K562 (cell line): Measurements from ENCODE around the gene WBP1L. TPM values are rescaled to one million over a fixed set of nuclear protein-coding genes. Genes with fewer than 3 reads are reported as not detected.

Experiments
- GTF2A2 ChIP-seq: IDR thresholded peaks from 2 replicates; pipeline ENCODE4 v1.6.1; 2016; ENCODE audit warnings: mild to moderate bottlenecking, missing genetic modification characterization, missing compliant biosample characterization
- MBD1 ChIP-seq: fragments of 250-450 bp; sonication (Bioruptor Pico); IDR thresholded peaks from 2 replicates; pipeline ENCODE4 v1.8.0; 2022; ENCODE audit warnings: inconsistent platforms
- RERE ChIP-seq: sonication (generic); formaldehyde crosslinking; IDR thresholded peaks from 2 replicates; pipeline ENCODE4 v1.8.0; 2023; ENCODE audit warnings: missing genetic modification reagents, mild to moderate bottlenecking, borderline replicate concordance
- SMARCA4 ChIP-seq: fragments of 450-650 bp; IDR thresholded peaks from 2 replicates; pipeline ENCODE4 v1.6.1; 2016
- ZNF586 ChIP-seq: fragments of 450-650 bp; formaldehyde crosslinking; conservative IDR thresholded peaks from 2 replicates; pipeline ENCODE4 v1.4.0; 2020; ENCODE audit warnings: mild to moderate bottlenecking, moderate library complexity
- polyA plus RNA-seq, 8 experiments: library from polyadenylated mRNA; depleted of rRNA in 4 of 8; stranded (reverse) in 5 of 8; unstranded in 3 of 8; fragments of >200 nt; fragmentation: Nextera tagmentation in 2 of 8; fragmentation: Illumina TruSeq in 1 of 8; extraction: Ambion mirVana in 2 of 8; extraction: Trizol in 1 of 8; gene quantifications; 2 replicates each; pipeline versions ENCODE4 v1.2.1 to v1.2.3, GENCODE V29; 2011 to 2014; ENCODE audit warnings: inconsistent platforms in 1 of 8, missing spikeins in 1 of 8
- total RNA-seq, 7 experiments: library from RNA; depleted of rRNA in 6 of 7; stranded (reverse); fragments of >200 nt in 6 of 7; fragmentation: Illumina TruSeq in 2 of 7; extraction: Trizol in 2 of 7; gene quantifications; 2 replicates each; pipeline versions ENCODE4 v1.2.1 to v1.2.3, GENCODE V29; 2011 to 2021; ENCODE audit warnings: low replicate concordance in 1 of 7

WBP1L gene
- total and polyA plus RNA-seq, 9 of the 15 experiments (the other 6 are each of a cell fraction or from before 2014, with no cell fraction given): 3.2 to 14.4 (median 11.3) TPM

- TF ChIP-seq RERE (no peak), ZNF586 (CRISPR knock-in tag) (no peak), SMARCA4 (no peak), GTF2A2 (no peak), MBD1 (CRISPR knock-in tag) (no peak)
These were observed 87.7 kb downstream of the WBP1L start (continued) for GRCh38 chr10:102831322-102832071.
